HG02970 (cell line): Measurements from ENCODE around the gene CDHR5.

Experiments
- ATAC-seq: cut with Tn5 transposase; IDR thresholded peaks from one replicate; pipeline ENCODE4 v1.9.1; 2021; ENCODE audit warnings: mild to moderate bottlenecking, moderate library complexity, moderate number of reproducible peaks; ENCODE audit not compliant: unreplicated experiment, low FRiP score

Gene CDHR5

DNA sequence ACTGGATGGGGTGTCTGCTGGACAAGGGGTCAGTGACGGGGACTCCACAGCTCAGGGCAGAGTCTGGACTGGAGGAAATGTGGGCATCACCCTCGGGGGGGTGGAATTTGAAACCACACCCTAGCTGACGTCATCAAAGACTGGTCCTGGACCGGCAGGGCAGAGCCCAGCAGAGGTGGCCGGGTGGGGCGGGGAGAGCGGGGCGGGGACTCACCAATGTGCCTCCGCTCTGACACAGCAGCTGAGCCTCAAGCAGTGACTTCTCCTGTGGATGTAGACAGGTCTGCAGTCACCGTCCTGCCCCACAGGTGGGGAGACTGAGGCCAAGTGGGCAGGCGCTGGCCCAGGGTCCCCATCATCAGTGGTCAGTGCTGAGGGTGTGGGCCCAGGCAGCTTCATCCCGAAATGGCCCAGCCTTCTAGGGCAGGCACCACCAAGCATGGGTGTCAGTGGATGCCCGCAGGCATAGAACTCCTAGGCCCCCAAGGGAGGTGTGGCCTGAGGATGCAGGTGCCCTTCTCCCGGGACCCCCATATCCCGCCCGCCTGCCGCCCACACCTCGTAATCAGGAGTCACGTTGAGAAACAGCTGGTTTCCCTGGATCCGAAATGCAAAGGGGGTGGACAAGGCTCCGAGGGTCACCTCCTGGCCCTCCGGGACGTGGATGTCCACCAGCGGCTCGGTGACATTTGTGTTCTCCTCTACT, 603 bp downstream of the CDHR5 start:
- ATAC-seq = no peak

DNA sequence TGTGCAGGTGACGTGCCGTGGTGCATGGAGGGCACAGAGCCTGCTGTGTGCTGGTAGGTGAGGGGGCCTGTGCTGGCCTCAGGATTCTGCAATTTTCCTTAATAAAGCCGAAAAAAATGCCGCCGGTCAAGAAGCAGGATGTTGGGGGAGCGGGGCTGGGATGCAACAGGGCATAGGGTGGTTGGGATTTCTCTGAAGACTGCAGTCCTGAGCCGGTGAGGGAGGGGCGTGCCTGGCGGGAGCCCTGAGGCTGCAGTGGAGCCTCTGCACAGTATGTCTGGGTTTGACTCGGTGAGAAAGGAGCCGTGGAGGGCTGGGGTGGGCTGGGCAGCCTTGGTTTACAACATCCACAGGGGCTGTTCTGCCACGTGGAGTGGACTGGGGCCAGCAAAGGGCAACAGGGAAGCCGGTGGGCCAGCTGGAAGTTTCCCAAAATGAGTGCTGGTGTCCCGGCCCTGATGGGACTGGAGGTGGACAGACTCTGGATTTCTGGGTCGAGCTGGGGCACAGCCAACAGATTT, 1.3 kb downstream of the CDHR5 start:
- ATAC-seq = no peak

- ATAC-seq = no peak
Observed at GRCh38 chr11:621838-622237, 2.9 kb downstream of the CDHR5 start.

GRCh38 chr11:620935-621814, 3.6 kb downstream of the CDHR5 start:
- ATAC-seq = no peak

DNA sequence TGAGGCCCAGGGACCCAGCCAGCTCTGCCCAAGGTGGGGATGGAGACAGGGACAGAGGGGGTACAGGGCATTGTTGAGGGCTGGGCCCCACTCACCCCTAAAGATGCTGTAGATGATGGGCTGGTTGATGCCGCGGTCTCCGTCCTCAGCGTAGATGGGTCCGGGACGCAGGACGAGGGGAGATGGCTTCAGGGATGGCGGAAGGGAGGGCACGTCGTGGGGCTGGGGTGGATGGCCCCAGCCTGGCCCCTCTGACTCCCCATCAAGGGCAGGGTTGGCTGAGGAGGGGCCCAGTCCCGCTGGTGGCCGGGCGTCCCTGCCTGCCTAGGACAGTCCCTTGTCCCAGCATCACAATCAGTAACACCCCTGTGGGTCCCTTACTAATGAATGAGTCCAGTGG, 4.6 kb downstream of the CDHR5 start:
- ATAC-seq = no peak

- no peak for ATAC-seq
Observed at GRCh38 chr11:619628-620050, 5.1 kb downstream of the CDHR5 start.

GRCh38 chr11:618856-619627, 5.7 kb downstream of the CDHR5 start:
- ATAC-seq = no peak

GRCh38 chr11:617912-618682, 6.7 kb downstream of the CDHR5 start:
- no peak for ATAC-seq

GRCh38 chr11:617199-617911, 7.4 kb downstream of the CDHR5 start:
- ATAC-seq = no peak

- ATAC-seq = no peak
Observed at GRCh38 chr11:616320-617198, 8.2 kb downstream of the CDHR5 start.

GRCh38 chr11:615504-616319, 9.0 kb downstream of the CDHR5 start, which contains the start of gene IRF7:
IRF7 (minus strand) TSS chr11:615950; CDS start chr11:615364, 586 bp downstream.
- peak; percentile 69 for ATAC-seq

DNA sequence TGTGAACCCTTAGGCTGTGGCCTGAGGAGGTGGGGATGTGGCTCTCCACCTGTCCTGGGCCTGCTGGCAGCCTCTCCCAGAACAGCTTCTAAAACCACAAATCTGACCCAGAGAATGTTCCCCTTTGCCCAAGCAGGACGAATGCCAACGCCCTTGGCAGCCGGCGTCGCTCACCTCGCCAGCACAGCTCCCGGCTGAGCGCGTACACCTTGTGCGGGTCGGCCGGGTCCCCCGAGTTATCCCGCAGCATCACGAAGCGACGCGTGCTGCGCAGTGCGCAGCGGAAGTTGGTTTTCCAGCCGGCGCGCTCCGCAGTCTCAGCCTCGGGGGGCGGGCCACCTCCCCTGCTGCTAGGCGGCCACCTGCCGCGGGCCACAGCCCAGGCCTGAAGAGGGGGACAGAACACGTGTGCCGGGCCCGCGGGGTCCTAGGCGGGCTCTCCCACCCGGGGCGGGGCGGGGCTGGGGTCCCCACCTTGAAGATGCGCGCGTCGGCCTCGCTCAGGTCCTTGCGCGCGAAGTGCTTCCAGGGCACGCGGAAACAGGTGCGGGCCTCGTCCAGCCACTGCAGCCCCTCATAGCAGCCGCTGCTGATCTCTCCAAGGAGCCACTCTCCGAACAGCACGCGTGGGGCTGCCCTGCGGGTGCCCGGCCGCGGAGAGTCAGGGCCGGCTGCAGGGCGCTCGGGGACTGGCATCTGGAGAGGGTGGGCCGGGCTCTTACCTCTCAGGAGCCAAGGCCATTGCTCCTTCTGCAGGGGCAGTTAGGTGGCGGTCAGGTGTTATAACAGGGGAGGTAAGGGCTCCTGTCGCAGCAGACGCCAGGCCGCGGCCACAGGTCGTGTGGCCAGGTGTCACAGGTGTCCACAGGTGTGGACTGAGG, 9.9 kb downstream of the CDHR5 start:
- no peak for ATAC-seq

GRCh38 chr11:614021-614622, 10.6 kb downstream of the CDHR5 start:
- ATAC-seq = no peak

DNA sequence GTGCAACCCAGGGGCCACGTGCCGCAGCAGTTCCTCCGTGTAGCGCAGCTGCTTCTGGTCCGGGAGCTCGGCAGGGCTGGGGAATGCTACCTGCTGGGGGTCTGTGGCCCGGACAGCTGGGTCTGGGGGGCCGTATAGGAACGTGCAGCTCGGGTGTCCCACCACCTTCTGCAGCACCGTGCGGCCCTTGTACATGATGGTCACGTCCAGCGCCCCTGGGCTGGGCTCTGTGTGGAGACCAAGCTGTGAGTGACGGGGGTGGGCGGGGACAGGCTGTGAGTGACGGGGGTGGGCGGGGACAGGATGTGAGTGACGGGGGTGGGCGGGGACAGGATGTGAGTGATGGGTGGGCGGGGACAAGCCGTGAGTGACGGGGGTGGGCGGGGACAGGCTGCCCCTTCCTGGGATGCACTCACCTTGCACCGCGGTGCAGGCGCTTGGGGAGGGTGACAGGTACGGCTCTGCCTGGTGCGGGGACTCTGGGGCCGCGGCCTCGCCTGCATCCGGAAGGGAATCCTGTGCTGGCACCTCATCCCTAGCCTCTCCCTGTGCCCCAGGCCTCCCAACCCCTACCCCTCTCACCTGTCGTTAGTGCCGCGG, 11.3 kb downstream of the CDHR5 start:
- no peak for ATAC-seq

DNA sequence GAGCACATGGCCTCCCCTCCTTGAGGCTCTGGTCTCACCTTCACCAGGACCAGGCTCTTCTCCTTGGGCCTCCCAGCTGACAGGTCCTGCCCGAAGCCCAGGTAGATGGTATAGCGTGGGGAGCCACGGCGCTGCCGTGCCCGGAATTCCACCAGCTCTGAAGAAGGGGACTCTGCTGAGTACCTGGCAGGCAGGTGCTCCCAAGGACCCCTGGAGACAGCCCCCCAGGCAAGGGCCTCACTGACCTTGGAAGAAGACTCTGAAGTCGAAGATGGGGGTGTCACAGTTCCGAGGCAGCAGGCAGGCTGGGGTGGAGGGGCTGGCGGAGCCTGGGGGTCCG, 11.8 kb downstream of the CDHR5 start:
- no peak for ATAC-seq
